MM.1S (cell line): ENCODE results near the gene ITGA11.

ENCODE experiments used
- DNase-seq: peaks from one replicate; pipeline ENCODE4 v3.0.0-alpha.2; 2015
- H2AFZ ChIP-seq: fragments of 300-600 bp; sonication (generic); 2 replicates; pipeline ENCODE4 v1.6.0; 2016; ENCODE audit warnings: antibody characterized with exemption, low read length
- H3F3A ChIP-seq: fragments of 300-600 bp; sonication (generic); 2 replicates; pipeline ENCODE4 v1.6.1; 2016; ENCODE audit warnings: mild to moderate bottlenecking, antibody characterized with exemption, low read length, moderate library complexity, mixed read lengths; ENCODE audit not compliant: insufficient read depth
- H3K27ac ChIP-seq: fragments of 300-600 bp; sonication (generic); 2 replicates; pipeline ENCODE4 v1.5.1; 2016; ENCODE audit warnings: mild to moderate bottlenecking, low read length
- H3K27me3 ChIP-seq: fragments of 300-600 bp; sonication (generic); replicated peaks from 2 replicates; pipeline ENCODE4 v1.6.0; 2016; ENCODE audit warnings: low read length; ENCODE audit not compliant: insufficient read depth
- H3K36me3 ChIP-seq: fragments of 300-600 bp; sonication (generic); replicated peaks from 2 replicates; pipeline ENCODE4 v1.6.1; 2016; ENCODE audit warnings: mild to moderate bottlenecking, low read length, mixed read lengths; ENCODE audit not compliant: insufficient read depth
- H3K4me1 ChIP-seq: fragments of 300-600 bp; sonication (generic); 2 replicates; pipeline ENCODE4 v1.6.1; 2016; ENCODE audit warnings: low read length, mixed read lengths
- H3K4me2 ChIP-seq: fragments of 300-600 bp; sonication (generic); 2 replicates; pipeline ENCODE4 v1.6.0; 2016; ENCODE audit warnings: low read depth, low read length
- H3K4me3 ChIP-seq: fragments of 300-600 bp; sonication (generic); 2 replicates; pipeline ENCODE4 v1.5.1; 2016; ENCODE audit warnings: low read length, mixed read lengths
- H3K79me2 ChIP-seq: fragments of 300-600 bp; sonication (generic); 2 replicates; pipeline ENCODE4 v1.6.1; 2016; ENCODE audit warnings: mixed run types, low read length, mixed read lengths
- H3K9ac ChIP-seq: fragments of 300-600 bp; sonication (generic); 2 replicates; pipeline ENCODE4 v1.6.1; 2016; ENCODE audit warnings: low read length, mixed read lengths
- H3K9me2 ChIP-seq: fragments of 300-600 bp; sonication (generic); replicated peaks from 2 replicates; pipeline ENCODE4 v1.6.1; 2016; ENCODE audit warnings: mild to moderate bottlenecking, low read length, mixed read lengths; ENCODE audit not compliant: insufficient read depth
- H3K9me3 ChIP-seq: fragments of 300-600 bp; sonication (generic); replicated peaks from 2 replicates; pipeline ENCODE4 v1.6.1; 2016; ENCODE audit warnings: mild to moderate bottlenecking, low read length, mixed read lengths; ENCODE audit not compliant: insufficient read depth
- H4K20me1 ChIP-seq: fragments of 300-600 bp; sonication (generic); 2 replicates; pipeline ENCODE4 v1.6.1; 2016; ENCODE audit warnings: mild to moderate bottlenecking, low read length, moderate library complexity, mixed read lengths; ENCODE audit not compliant: insufficient read depth
- EZH2 ChIP-seq: fragments of 300-600 bp; sonication (generic); optimal IDR thresholded peaks from 2 replicates; pipeline ENCODE3; 2017; ENCODE audit warnings: low read depth, mild to moderate bottlenecking, antibody characterized with exemption, low read length, mixed read lengths
- EZH2phosphoT487 ChIP-seq: fragments of 300-600 bp; sonication (generic); IDR thresholded peaks from 2 replicates; pipeline ENCODE4 v1.6.1; 2018; ENCODE audit warnings: antibody characterized with exemption, low read length
- TF ChIP-seq, protein P1 (sequence below): fragments of 300-600 bp; sonication (generic); IDR thresholded peaks from 2 replicates; pipeline ENCODE4 v1.5.1; 2016; ENCODE audit warnings: antibody characterized with exemption, low read length, mixed read lengths

The ITGA11 gene

DNA sequence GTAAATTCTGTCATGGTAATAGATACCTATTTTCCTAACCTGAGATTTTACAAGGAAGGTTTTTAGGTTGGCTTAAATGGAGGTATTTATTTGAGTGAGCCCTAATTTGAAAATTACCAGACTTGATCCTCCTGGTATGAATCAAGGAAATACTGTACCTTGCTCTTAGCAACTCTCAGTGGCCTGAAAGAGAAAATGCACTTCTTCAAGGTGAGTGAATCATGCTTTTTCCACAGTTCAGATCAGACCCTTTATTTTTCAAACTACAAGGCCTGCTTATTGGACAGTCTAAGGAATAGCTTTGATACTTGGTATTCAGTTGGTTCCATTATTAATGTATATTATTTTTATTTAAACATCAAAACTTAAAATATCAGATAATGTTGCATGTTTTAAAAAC, 139.0 kb downstream of the ITGA11 start:
- H2AFZ ChIP-seq: no peak overlapping the region
- H3K4me1 ChIP-seq: peaks cover 95% of the 10 kb centered on the region
- H3K79me2 ChIP-seq: peaks cover 100% of the 10 kb centered on the region
- peak overlapping the region; percentile 61; the same call in 1 of the 2 replicates for H3K9ac ChIP-seq
- peak overlapping the region; percentile 76 for H3K4me2 ChIP-seq
- H4K20me1 ChIP-seq: 0 out of 2 replicates have a peak, but pooled peaks cover 4% of the 10 kb centered on the region
- peak overlapping the region; percentile 41 for H3K4me3 ChIP-seq
- H3K36me3 ChIP-seq: peaks cover 23% of the 10 kb centered on the region
- no peak for DNase-seq
- peaks cover 73% of the 10 kb centered on the region for H3F3A ChIP-seq
- no peaks in the 10 kb centered on the region for H3K9me3 ChIP-seq
- H3K9me2 ChIP-seq: no peaks in the 10 kb centered on the region
- TF ChIP-seq, protein P1, sequence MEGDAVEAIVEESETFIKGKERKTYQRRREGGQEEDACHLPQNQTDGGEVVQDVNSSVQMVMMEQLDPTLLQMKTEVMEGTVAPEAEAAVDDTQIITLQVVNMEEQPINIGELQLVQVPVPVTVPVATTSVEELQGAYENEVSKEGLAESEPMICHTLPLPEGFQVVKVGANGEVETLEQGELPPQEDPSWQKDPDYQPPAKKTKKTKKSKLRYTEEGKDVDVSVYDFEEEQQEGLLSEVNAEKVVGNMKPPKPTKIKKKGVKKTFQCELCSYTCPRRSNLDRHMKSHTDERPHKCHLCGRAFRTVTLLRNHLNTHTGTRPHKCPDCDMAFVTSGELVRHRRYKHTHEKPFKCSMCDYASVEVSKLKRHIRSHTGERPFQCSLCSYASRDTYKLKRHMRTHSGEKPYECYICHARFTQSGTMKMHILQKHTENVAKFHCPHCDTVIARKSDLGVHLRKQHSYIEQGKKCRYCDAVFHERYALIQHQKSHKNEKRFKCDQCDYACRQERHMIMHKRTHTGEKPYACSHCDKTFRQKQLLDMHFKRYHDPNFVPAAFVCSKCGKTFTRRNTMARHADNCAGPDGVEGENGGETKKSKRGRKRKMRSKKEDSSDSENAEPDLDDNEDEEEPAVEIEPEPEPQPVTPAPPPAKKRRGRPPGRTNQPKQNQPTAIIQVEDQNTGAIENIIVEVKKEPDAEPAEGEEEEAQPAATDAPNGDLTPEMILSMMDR: no peak
- TF ChIP-seq EZH2 (no peak), EZH2phosphoT487 (no peak)
- H3K27ac ChIP-seq: peak overlapping the region; percentile 99; the same call in 1 of the 2 replicates
- H3K27me3 ChIP-seq: no peaks in the 10 kb centered on the region

DNA sequence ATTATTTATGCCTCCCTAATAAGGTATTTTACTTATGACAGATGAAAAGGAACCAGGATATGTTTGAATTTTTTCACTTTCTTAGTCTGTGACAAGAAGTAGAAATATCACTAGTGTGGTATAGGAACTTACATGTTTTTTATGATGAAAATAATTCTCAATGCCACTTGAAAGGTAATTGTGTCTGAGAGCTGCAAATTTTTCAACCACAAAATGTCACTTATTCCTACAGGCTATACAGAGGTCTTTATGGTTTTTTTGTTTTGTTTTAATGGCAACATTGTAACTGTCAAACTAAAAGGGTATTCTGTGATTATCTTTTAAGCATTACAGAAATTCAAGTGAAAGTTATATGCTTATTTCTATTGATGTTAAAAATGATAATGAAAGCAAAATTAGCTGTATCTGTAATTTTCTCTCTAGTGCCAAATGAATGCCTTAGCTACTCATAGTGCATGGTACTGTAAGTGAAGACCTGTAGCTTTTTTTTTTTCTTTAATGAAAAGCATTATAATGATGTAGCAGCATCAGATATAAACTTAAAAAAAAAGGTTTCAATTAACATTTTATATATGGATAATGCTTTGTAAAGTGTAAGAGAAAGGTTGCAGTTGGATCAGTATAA, 139.7 kb downstream of the ITGA11 start:
- H3K36me3 ChIP-seq: peaks cover 23% of the 10 kb centered on the region
- no peaks in the 10 kb centered on the region for H3K9me3 ChIP-seq
- peaks cover 66% of the 10 kb centered on the region for H3F3A ChIP-seq

DNA sequence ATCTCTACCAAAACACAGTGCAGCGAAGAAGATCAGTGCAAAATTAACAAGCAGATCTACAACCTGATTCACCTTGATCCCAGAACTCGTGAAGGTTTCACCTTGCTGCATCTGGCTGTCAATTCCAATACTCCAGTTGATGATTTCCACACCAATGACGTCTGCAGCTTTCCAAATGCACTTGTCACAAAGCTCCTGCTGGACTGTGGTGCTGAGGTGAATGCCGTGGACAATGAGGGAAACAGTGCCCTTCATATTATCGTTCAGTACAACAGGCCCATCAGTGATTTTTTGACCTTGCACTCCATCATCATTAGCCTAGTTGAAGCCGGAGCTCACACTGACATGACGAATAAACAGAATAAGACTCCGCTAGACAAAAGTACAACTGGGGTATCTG, 141.2 kb downstream of the ITGA11 start:
- Histone ChIP-seq H3K9me2 (no peaks in the 10 kb centered on the region), H4K20me1 (0 out of 2 replicates have a peak, but pooled peaks cover 4% of the 10 kb centered on the region), H3K4me3 (peak overlapping the region; percentile 41; the same call in 1 of the 2 replicates), H3K4me1 (peaks cover 78% of the 10 kb centered on the region), H3K9me3 (no peaks in the 10 kb centered on the region), H2AFZ (no peak overlapping the region), H3K79me2 (peaks cover 100% of the 10 kb centered on the region), H3K9ac (peak overlapping the region; percentile 61; the same call in 1 of the 2 replicates), H3F3A (peaks cover 67% of the 10 kb centered on the region), H3K27ac (peak overlapping the region; percentile 99; the same call in 1 of the 2 replicates), H3K27me3 (no peaks in the 10 kb centered on the region), H3K36me3 (peaks cover 28% of the 10 kb centered on the region), H3K4me2 (peak overlapping the region; percentile 76)
- TF ChIP-seq, protein P1: no peak
- no peak for DNase-seq

More for the DNA sequence above, 139.7 kb downstream of the ITGA11 start:
- TF ChIP-seq, protein P1: no peak
- no peak for TF ChIP-seq EZH2
- TF ChIP-seq EZH2phosphoT487: no peak
- H3K9ac ChIP-seq: peak overlapping the region; percentile 61; the same call in 1 of the 2 replicates
- 0 out of 2 replicates have a peak, but pooled peaks cover 4% of the 10 kb centered on the region for H4K20me1 ChIP-seq
- peak overlapping the region; percentile 99; the same call in 1 of the 2 replicates for H3K27ac ChIP-seq
- no peaks in the 10 kb centered on the region for H3K9me2 ChIP-seq
- H3K79me2 ChIP-seq: peaks cover 100% of the 10 kb centered on the region
- H3K4me2 ChIP-seq: peak overlapping the region; percentile 76
- peak overlapping the region; percentile 41 for H3K4me3 ChIP-seq
- peaks cover 89% of the 10 kb centered on the region for H3K4me1 ChIP-seq
- no peak overlapping the region for H2AFZ ChIP-seq
- no peaks in the 10 kb centered on the region for H3K27me3 ChIP-seq
- peak; percentile 34 for DNase-seq
